GM06990 (cell line): ENCODE data around the gene ZBTB7C.

Experiments used
- DNase-seq: peaks from one replicate; pipeline ENCODE4 v3.0.0-alpha.2; 2011; ENCODE audit not compliant: insufficient read length; ENCODE audit errors: extremely low read depth
- H3K27me3 ChIP-seq: replicated peaks from 2 replicates; pipeline ENCODE4 v1.6.0; 2011; ENCODE audit warnings: low read length; ENCODE audit not compliant: control insufficient read depth, insufficient read depth
- H3K36me3 ChIP-seq: 2 replicates; pipeline ENCODE4 v1.5.1; 2011; ENCODE audit warnings: low read length; ENCODE audit not compliant: control insufficient read depth, insufficient read depth
- H3K4me3 ChIP-seq: replicated peaks from 2 replicates; pipeline ENCODE4 v1.5.1; 2011; ENCODE audit warnings: low read depth, mild to moderate bottlenecking, control low read depth, low read length
- CTCF ChIP-seq: IDR thresholded peaks from 2 replicates; pipeline ENCODE4 v1.5.1; 2011; ENCODE audit warnings: low read length, control low read depth, mild to moderate bottlenecking, inconsistent platforms; ENCODE audit not compliant: insufficient read depth, poor library complexity, severe bottlenecking

The ZBTB7C gene

GRCh38 chr18:48274301-48274700 is 134.9 kb downstream of the ZBTB7C start:
- H3K4me3 ChIP-seq: no peak overlapping the region
- no peak for TF ChIP-seq CTCF
- no peaks in the 10 kb centered on the region for H3K36me3 ChIP-seq
- no peaks in the 10 kb centered on the region; the same call in 1 of the 2 replicates for H3K27me3 ChIP-seq
- no peak for DNase-seq

DNA sequence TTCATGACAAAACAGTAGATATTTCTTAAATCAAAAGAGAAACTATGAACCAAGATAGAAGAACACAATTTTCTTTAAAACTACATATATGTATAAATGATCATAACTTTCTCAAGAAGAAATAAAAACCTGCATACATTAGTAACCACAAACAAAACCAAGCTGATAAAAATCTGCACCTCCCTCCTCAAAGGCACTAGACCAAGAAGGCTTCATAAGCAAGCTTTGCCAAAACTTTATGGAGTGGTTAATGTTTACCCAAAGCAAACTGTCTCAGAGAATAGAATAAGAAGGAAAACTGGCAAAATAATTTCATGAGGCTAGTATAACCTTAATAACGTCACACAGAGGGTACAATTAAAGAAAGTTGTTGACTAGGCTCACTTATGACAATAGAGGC is 138.3 kb downstream of the ZBTB7C start:
- no peaks in the 10 kb centered on the region; the same call in 1 of the 2 replicates for H3K27me3 ChIP-seq
- no peak for DNase-seq
- H3K36me3 ChIP-seq: no peaks in the 10 kb centered on the region
- TF ChIP-seq CTCF: no peak
- H3K4me3 ChIP-seq: no peak overlapping the region

DNA sequence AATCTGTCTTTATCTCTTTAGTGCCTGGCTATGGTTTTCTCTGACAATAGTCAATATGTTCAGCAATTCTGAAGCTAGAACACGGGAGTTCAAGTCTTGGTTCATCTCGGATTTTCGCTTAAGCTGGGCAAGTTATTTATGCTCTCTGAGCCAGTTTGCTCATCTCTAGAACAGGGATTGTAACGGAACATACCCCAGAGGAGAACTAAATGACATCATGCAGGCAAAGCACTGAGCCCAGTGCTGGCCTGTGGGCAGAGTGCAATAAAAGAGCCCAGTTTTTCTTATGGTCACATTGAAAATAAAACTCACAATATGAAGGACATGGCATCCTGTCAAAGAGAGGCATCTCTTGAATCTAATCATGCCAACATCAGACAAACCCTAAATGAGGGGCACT is 143.9 kb downstream of the ZBTB7C start:
- no peaks in the 10 kb centered on the region for H3K36me3 ChIP-seq
- H3K27me3 ChIP-seq: peaks cover 1% of the 10 kb centered on the region
- H3K4me3 ChIP-seq: no peak overlapping the region
- TF ChIP-seq CTCF: no peak
- no peak for DNase-seq

GRCh38 chr18:48263914-48264902 is 145.0 kb downstream of the ZBTB7C start:
- no peak for DNase-seq
- no peak overlapping the region for H3K4me3 ChIP-seq
- H3K27me3 ChIP-seq: peaks cover 1% of the 10 kb centered on the region
- TF ChIP-seq CTCF: no peak
- H3K36me3 ChIP-seq: no peaks in the 10 kb centered on the region

- Histone ChIP-seq H3K4me3 (no peak overlapping the region), H3K27me3 (peaks cover 1% of the 10 kb centered on the region), H3K36me3 (no peaks in the 10 kb centered on the region)
- no peak for TF ChIP-seq CTCF
- no peak for DNase-seq
These were observed 145.9 kb downstream of the ZBTB7C start for GRCh38 chr18:48263192-48263853.
